Fibroblast of skin of back (primary cell): ENCODE measurements around the gene GXYLT2.
"Not testable (repeated sequence)": the region's sequence is repeated elsewhere in the genome, so short reads cannot be mapped to it uniquely, and the experiment has no call there.

Source experiments
- DNase-seq: peaks from one replicate; pipeline ENCODE4 v3.0.0-alpha.2; 2013

GXYLT2 gene

DNA sequence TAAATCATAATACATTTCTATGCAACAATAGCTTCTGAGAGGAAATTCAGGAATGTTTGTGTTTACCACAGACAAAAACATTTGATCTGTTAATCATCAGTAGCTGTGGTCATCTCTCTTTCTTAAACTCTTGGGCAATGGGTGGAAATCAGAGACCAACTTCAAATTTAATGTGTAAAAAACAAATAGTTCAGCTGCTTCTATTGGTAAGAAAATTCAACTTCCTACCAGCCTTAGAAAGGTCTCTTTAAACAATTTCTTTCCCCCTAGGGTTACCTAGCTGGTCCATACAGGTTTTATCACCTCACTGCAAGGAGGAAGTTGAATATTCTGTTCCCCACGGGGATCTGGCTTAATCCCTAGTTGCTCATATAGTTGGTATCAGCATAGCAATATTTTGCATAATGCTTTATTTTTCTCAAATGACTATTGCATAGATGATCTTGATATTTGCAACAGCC is 88.5 kb downstream of the GXYLT2 start:
- no peak for DNase-seq

DNA sequence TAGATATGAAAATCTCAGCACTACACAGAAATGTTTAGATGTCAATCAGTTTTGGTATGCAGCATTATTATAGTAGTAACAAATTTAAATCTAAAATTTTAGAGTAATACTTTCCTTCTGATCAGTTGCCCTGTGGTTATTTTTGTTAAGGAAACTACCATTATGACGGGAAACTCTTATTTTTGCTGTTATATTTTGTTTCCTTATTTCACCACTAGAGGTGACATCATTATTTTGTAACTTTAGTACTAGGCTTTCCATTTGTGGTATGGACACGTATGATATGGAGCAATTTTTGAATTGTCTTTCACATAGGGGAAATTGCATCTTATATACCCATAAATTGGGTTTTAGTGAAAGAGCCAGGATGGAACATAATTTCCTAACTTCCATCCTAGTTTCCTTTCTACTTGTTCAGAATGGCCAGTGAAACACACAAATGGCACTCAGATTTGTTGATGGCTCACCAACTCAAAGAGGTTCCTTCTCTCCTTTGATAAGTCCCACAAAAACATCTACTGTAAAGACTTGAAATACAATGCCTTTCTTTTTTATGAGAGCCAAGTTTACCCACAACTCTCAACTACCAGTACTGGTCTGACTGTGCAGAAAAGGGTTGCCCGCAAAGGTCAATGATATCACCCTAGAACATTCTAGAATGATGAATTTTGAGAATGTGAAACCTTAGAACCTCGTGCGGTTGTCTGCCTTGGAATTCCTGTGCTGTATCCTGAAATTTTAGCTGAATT is 89.4 kb downstream of the GXYLT2 start:
- no peak for DNase-seq

DNA sequence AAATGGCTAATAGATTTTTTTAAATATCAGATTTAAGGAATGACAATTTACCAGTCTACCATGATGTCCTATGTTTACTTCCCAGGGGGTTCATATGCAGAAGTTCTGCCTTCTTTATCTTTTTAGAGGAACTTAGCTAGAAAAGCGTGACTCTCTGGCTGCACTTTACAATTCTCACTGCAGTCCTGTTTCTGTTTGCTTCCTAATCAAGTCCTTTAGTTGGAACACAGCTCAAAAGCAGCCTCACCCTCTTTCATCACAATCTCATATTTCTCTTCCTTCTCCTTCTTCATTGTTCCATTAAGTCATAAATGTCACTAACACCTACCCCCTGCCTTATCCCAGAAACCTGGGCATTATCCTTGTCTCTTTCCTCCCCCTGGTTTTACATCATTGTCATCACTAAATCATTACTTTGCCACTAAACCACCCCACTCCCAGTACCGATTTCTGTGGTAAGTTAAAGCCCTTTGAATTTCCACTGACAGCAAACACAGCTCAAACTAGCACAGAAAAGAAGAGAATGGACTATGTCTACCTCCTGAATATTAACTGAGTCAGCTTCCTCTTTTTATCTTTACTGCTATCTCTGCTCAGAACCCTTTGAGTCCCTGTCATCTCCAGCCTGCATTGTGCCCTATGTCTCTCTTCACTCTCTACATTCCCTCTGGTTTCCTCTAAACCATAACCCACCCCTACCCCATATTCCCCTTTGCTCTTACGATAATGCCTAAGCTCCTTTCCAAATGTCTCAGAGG is 94.9 kb downstream of the GXYLT2 start:
- DNase-seq, result no peak

DNA sequence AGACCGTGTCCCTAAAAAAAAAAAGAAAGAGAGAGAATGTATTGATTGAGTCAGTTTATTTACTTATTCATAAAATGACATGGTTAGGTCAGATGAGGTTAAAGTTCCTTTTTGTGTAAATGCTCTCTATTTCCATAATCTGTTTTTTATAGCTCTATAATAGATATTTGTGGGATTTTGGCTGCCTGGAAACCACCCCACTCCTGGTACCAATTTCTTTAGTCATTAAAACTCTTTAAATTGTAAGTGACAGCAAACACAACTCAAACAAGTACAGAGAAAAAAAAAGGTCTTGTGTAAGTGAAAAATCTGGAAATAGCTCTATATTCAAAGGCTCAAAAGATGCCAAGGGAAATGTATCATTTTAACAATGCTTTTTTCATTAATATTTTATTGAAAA is 97.7 kb downstream of the GXYLT2 start:
- no peak for DNase-seq

DNA sequence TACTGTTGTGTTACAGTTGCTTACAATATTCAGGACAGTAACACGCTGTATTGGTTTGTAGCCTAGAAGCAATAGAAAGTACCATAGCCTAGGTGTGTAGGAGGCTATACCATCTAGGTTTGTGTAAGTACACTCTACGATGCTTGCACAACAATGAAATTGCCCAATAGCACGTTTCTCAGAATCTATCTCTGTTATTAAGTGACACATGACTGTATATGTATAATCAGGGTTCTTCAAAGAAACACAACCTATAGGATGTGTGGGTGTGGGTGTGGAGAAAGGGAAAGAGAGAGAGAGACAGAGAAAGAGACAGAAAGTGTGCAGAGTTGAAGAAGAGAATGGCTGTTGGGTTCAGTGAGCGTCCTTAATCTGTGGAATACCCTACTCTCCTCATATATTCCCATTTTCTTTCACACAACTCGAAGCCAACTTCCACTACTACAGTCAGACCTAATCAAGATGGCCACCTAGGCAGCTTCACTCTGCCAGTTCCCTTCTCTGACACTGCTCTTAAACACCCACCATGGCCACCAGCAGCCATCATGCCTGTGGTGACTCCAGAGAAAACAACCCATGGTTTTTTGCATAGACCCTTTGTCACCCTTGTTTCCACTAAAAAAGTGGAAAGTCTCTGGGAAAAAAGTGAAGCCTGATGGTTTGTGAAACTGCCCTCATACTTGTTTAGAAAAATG is 103.0 kb downstream of the GXYLT2 start:
- DNase-seq, result no peak

DNA sequence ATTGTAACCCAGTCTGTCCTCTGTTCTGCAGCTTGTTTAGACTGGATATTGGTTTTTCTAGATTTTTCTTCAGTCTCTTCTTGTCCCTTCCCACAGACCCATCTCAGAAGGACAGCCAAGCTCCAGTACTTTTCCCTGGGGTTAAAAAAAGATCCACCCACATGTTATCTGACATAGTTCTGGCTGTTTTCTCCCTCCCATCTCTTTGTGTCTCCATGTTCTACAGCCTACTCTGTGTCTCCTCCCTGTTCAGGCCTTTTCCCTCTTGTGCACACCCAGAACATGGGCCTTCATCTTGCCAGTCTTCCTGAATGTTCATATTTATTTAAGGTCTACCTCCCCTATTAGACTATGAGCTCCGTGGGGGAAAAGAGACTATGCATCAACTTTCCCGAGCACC is 103.7 kb downstream of the GXYLT2 start:
- DNase-seq, result no peak

DNA sequence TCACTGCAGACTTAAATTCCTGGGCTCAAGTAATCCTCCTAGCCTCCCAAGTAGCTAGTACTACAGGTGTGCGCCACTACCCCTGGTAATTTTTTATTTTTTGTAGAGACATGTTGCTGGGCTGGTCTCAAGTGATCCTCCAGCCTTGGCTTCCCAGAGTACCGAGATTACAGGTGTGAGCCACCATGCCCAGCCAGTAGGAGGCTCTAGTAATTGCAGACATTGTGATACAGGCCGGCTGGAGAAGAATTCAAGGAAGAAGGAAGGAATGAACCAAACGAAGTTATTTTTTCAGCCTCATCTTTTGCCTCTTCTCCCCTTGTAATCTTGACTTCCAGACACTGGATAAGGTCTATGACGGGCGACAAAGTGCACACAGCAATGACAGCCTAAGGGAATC is 105.5 kb downstream of the GXYLT2 start:
- no peak for DNase-seq

DNA sequence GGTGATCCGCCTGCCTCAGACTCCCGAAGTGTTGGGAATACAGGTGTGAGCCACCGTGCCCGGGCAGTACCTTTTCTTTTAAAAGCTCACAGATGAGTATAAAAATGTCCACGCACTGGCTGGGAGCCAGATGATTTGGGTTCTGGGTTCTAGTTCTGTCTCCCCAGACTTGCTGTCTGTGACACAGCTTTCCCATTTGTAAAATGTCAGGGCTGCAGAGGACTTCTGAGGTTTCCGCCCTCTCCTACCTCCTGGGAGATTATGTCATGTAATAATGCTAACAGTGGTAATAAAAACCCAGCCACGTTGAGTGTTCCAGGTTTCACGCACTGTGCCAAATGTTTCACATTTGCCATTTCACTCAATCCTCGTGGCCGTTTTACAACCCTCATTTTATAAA is 107.5 kb downstream of the GXYLT2 start:
- no peak for DNase-seq

DNA sequence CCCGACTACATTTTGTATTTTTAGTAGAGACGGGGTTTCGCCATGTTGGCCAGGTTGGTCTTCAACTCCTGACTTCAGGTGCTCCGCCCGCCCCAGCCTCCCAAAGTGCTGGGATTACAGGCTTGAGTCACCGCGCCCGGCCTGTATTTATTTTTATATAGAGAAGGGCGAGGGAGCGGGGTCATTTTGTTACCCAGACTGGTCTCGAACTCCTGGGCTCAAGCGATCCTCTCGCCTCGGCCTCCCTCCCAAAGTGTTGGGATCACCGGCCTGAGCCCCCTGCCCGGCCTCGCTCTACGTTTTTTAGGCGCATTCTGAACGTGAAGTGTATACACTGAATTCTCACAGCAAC is 108.3 kb downstream of the GXYLT2 start:
- no peak for DNase-seq

DNA sequence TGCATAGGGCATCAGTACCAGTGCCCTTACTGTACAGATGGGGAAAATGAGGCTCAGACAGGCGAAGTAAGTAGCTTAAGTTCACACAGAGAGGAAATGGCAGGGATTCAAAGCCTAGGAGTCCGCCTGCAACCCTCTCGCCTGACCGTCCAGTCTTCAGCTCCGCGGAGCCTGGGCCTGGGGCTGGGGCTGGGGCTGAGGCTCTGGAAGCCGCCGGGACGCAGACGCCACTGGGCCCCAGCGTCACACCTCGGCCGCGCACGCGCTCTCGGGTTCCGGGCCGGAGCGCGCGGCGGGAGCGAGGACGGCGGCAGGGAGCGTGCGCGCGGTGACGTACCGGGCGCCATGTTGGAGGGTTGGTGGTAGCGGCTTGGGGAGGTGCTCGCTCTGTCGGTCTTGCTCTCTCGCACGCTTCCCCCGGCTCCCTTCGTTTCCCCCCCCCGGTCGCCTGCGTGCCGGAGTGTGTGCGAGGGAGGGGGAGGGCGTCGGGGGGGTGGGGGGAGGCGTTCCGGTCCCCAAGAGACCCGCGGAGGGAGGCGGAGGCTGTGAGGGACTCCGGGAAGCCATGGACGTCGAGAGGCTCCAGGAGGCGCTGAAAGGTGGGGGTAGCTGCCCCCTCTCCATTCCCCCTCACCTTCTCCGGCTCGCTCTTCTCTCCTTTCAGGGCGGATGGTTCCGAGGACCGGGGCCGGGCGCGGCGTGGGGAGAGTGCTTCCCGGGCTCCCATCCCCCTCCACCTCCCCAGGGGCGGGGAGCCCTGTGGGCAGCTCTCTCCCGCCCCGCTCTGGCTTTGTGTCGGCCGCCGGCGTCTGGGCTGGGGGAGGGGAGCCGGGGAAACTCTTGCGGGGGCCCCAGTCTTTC is 108.9 kb downstream of the GXYLT2 start, which contains the start of gene PPP4R2:
Gene PPP4R2 (plus strand): TSS at position 339 of the 861 bp plus-strand sequence. CDS start 227 bp downstream, at position 566.
- DNase-seq, result peak; percentile 93

DNA sequence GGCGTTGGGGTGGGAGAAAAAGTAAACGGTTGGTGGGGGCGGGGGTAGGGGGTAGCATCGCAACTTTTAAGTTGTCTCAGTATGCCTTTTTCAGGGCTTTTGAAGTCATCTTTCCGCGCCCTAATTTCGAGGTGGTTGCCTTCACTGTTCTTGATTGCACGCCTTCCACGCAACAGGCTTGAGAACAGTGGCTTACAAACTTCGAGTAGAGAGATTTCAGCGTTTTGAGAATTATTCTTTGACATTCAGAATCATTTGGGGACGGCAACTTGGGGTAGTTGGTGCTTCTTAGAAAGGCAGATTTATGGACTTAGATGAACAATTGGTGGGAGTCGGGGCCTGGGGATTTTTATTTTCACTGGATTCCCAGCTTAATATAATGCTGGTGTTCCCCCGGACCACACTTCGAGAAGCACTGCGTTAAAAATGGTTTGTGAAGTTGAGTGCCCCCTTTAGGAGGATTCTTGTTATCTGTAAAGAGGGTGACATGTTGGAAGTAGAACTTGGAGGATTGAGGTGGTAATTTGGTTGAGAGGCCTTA is 109.6 kb downstream of the GXYLT2 start:
- peak; percentile 75 for DNase-seq

DNA sequence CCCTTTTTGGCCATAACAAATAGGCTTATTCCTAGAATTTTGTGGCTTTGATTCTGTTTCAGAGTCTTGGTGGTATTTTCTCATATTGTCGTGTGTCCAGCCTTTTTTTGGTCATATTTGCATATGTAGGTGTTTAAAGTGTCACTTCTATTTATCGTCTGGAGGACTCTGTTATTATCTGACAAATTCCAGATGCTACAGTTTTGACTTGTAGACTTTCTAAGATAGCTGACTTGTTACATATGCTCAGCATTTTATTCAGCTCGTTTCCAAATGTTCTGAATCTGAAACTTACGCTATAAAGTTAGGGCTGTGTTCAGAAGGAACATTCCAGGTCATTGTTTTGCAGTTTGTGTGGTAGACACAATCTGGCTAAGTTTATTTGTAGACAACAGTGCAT is 110.6 kb downstream of the GXYLT2 start:
- DNase-seq, result no peak

DNA sequence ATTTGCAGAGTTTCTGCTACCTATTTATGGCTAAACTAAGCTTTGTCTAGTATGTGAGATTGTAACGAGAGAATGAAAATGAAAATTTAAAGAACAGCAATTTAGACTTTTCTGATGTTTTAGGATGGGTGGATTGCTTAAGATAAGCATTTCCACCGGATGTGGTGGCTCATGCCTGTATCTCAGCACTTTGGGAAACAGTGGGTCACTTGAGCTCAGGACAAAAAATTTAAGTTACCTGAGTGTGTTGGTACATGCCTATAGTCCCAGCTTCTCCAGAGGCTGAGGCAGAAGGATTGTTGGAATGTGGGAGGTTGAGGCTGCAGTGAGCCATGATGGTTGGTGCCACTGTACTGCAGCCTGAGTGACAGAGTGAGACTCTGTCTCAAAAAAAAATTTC is 112.1 kb downstream of the GXYLT2 start:
- no peak for DNase-seq

DNA sequence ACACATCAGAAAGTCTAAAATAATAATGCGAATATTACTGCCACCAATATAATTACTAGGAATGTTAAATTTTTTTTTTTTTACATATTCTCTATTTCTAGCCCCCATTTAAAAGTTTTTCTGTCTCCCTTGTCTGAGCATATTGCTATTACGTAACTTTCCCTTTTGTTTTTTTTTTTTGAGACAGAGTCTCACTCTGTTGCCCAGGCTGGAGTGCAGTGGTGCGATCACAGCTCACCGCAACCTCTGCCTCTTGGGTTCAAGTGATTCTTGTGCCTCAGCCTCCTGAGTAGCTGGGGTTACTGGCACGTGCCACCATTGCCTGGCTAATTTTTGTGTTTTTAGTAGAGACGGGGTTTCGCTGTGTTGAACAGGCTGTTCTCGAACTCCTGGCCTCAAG is 115.2 kb downstream of the GXYLT2 start:
- DNase-seq, result not testable (repeated sequence)

DNA sequence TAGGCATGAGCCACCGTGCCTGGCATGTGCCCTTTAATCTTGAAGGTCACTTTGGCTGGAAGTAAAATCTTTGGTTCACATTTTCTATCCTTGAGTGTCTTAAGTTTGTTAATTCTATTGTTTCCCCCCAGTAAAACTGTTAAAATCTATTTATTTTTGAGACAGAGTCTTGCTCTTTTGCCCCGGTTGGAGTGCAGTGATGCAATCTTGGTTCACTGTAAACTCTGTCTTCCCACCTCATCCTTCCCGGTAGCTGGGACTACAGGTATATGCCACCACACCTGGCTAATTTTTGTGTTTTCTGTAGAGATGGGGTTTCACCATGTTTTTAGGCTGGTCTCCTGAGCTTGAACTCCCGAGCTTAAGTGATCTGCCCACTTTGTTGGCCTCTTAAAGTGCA is 116.5 kb downstream of the GXYLT2 start:
- DNase-seq, result no peak

DNA sequence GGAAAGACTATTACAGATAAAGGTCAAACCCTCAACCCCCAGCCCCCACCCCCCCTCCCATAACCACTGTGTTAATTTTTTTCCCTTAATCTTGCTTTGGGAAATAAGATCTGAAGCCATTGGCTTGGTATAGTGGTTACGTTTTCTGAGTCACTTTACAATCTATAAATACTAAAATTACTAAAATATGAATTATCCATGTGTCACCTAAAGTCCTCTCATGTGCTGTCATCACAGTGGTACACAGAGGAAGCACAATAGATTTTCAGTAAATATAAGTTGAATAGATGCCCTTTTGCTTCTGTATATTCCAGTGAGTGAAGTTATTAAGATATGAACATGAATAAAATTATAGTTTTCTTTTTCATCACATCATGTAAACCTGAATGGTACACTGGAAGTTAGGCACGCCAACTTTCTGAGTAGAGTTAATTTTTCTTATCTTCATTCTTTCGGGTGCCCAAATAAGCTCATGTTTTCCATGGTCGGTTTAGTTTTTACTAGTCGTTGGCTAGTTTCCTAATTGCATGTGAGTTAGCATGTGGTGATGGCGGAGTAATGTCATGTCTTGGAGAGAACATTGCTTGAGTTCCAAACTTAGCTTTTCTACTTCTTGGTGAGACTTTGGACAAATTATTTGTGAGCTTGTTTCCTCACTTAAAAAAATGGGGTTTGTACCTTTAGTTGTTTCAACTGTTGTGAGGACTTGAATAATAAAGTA is 120.3 kb downstream of the GXYLT2 start:
- no peak for DNase-seq

DNA sequence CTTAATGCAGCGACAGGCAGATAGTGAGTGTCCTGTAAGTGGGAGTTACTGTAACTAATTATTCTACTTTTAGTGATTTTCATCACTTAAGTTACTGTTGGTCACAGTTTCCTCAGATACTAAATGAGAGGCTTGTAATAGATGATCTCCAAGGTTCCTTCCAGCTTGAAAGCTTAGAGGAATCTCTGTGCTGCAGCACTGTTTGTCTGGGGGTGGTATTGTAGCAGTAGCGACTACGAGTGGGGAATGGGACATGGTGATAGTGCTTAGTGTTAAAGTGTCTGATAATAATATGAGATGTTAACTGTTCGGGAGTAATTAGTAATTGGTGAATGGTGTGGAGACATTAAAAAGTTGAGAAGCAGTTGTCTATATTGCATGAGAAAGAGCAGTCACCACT is 121.2 kb downstream of the GXYLT2 start:
- no peak for DNase-seq

DNA sequence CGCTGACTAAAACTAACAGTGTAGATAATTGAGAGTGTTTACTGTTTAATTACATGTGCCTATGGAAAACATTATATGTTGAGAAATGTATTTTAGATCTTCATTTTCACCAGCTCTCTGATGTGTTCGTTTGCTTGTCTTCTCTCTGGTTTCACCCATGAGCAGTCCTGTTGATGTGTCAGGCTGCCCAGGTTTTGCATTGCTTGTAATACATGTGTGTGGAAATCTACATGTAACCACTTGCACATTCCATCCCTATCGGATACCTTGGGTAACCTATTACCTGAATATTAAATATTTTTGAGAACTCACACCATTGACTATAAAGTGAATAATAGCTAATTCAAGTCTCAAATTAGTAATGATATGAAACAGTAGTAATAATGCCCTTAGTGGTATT is 121.9 kb downstream of the GXYLT2 start:
- no peak for DNase-seq

DNA sequence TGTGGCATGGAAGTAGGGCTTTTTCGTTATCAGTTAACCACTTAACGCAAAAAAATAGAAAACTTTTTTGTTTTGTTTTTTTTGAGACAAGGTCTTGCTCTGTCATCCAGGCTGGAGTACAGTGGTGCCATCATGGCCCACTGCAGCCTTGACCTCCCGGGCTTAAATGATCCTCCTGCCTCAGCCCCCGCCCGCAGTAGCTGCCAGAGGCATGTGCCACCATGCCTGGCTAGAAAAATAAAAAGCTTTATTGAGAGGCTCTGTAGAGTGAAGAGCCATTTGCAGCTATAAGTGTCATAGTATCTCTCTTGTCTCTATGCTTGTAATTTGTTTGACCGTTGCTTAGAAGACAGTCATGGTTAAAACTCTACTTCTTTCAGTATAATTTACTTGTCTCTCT is 122.3 kb downstream of the GXYLT2 start:
- no peak for DNase-seq

DNA sequence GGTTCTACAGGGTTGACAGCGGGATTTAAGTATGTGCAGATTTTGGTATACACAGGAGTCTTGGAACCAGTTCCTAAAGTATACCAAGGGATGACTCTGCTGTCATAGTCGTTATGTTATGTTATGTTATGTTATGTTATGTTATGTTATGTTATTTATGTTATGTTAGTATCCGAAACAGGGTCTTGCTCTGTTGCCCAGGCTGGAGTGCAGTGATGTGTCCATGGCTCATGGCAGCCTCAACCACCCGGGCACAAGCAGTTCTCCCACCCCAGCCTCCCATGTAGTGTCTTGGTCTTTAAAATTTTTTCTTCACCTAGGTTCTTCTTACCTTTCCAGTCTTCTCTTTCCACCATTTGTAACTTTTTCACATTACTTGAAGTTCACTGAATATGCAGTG is 130.5 kb downstream of the GXYLT2 start:
- no peak for DNase-seq

DNA sequence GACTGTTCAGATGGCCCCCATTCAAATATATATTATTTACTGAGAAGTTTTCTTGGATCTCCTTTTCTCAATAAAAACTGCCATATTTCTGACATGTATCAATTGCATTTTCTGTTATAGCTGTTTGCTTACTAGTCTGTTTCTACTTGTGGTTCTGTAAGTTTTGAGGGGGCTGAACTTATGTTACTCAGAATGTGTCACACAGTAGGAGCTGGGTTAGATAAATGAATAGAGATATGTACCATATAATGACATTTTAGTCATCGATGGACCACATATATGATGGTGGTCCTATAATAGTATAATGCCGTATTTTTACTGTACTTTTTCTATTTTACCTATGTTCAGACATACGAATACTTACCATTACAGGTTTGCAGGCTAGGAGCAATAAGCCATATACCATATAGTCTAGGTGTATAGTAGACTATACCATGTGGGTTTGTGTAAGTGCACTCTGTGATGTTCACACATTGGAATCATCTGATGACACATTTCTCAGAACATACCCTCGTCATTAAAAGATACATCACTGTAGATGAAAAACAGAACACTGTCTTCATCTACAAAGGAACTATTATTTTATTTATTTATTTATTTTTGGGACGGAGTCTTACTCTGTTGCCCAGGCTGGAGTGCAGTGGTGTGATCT is 131.1 kb downstream of the GXYLT2 start:
- no peak for DNase-seq
